ENCODE data around the gene CHAMP1.

DNA sequence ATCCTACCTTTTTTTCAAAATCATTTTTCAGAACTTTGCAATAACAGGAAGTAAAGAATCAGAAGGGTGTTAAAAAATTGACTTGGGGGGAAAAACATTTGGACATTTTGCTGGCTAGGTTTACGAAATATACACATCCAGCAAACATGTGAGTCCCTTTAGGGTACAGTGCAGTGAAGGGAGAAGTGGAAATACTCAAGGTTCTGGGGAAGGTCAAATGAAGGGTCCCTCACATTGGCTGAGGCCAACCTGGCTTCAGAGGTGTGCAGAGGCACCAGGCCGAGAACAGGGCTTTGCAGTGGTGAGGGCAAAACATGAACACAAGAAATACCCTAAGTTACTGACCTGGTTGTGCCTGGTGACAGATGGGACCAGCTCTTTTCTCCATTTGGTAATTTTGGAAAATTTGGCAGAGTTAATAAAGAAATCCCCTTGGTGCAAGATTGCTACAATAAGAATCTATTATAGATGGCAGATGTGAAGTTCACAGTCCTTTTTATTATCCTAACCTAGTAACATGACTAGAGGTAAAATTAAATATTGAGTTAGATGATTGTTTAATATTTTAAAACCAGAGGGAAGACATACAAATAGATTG, 34.4 kb upstream of the CHAMP1 start:
- TF ChIP-seq POLR2A (IDR thresholded peaks at IDR 0.05) (no peak), CTCF (IDR thresholded peaks at IDR 0.05) (no peak)
